HG02763 (cell line): ENCODE results near the gene MRPL11.

Source experiments
- ATAC-seq: cut with Tn5 transposase; IDR thresholded peaks from one replicate; pipeline ENCODE4 v1.9.1; 2021; ENCODE audit warnings: mild to moderate bottlenecking, moderate library complexity; ENCODE audit not compliant: unreplicated experiment

MRPL11 gene

DNA sequence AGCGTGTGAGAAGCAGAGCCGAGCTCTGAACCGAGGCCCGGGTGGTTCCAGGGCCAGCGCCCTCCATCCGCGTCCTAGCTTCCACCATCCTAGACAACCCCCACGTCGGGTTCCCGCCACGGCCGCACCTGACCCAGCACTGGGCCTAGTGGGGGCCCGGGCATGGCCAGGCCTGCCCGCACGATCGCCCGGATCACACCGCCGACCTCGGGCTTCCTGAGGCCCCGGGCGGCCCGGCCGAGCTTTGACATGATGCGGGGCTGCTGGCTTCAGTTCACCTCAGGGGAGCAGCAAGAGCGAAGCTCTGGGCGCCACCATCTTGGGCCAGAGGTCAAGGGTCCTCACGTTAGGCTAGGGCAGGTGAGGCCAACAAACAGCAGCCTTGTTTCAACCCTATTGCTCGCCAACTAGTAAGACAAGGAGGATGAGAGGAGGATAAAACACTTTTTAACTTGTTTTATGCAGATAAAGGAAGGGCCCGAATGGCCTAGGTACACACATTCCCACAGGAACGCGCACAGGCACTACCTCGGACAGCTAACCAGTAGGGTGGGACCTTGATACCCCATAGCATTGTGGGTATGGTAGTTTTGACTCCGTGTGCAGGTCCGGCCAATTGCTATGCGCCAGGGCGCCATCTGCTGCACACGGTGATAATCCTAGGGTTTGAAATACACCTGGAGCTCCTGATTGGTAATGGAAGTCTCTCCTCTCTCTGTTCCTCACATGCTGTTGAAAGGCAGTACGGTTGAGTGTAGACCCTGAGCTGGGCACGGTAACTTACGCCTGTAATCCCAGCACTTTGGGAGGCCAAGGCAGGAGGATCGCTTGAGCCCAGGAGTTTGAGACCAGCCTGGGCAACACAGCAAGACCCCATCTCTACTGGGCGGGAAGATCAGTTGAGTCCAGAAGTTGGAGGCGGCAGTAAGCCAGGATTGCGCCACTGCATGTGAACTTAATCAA, at the start of gene MRPL11:
TSS of gene MRPL11 (minus strand) at position 345 of the 963 bp plus-strand sequence. CDS start at position 251, 94 bp downstream.
- ATAC-seq: peak; percentile 89

DNA sequence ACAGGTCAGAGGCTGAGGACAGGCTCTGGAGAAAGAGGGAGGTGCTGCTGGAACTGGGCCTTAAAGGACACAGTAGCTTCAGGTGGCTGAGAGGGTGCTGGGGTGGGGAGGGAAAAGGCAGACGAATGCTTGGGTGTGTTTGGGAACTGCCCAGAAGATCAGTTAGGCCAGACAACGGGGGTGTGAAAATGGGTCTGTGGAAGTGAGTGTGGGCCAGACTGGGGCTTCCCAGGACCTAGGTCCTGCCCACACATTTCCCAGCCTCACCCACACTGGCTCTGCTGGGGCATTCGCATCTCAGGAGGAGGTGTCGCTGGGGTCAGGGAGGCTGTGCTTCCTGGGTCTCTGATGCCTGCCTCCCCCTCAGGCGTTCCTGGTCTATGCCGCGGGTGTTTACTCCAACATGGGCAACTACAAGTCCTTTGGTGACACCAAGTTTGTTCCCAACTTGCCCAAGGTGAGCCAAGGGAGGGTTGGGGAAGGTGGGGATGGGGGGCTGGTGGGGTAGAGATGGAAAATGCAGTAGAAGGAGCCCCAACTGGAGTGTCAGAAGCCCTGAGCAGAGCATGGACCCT, 46.2 kb upstream of the MRPL11 start:
- ATAC-seq: no peak

DNA sequence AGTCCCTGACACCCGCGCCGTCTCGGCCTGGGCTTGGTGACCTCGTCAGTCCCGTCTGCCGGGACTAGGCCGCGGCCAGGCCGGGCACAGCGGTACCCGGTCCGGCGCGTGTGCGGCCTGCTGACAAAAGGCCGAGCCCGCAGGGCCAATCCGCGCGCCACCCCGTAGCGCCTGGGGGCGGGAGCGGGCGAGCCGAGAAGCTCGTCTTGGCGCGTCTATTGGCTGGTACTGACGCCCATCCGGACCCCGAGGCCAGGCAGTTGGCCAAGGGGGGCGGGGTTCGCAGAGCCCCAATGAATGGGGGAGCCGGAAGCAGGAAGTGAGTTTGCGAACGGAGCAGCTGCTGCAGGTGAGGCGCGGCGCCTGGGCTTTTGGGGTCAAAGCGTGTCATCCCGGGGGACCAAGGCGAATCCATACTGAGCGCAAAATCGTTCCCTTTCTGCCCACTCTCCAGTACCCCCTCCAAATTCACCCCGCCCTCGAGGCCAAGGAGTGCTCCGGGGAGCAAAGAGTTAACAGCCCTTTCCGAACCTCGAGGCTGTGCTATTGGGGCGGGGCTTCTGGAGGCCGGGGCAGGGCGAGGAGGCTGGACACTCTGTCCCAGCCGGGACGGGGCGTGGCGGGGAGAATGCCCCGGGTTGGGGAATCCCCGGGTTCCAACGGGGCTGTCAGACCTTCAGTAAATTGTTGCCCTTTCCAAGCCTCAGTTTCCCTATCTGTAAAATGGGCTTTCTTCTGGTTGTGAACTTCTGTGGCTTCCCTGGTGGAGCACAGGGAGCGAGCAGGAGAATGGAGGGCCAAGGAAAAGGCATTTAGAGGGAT, 41.7 kb upstream of the MRPL11 start, which contains the start of gene DPP3:
TSS of gene DPP3 (plus strand) at position 318 of the 822 bp plus-strand sequence. CDS start 1,767 bp downstream, outside the sequence.
- ATAC-seq: peak; percentile 83

DNA sequence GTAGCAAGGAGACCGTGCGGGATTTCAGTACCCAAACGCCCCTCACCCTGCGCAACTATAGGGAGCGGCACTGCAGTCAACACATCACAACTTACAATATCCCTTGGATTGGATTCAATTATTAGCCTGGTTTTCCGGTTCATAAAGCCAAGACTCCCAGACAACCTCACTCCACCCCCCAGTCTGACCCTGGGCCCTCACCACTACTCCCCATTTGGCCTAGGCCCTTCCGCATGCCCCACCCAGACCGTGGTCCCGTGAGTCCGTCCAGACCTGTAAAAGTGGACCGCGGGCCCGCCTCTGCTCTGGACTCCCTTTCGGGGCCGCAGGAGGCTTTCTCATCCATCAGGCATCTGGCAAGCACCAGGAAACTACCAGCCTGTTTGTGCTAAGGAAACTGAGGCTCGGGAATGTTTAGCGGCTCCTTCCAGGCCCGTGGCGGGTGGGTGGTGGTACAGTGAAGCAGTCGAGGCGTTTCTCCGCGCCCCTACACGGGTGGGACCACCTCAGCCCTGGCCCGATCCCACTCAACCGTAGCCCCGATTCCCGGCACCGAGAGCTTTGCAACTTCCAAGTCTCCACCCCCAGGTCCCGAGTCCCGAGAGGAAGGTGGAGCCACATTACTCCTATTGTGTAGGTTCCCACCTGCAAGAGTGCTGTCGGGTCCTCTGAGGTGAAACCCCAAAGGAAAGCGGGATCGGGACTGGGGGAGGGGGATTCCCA, 40.9 kb upstream of the MRPL11 start:
- no peak for ATAC-seq

DNA sequence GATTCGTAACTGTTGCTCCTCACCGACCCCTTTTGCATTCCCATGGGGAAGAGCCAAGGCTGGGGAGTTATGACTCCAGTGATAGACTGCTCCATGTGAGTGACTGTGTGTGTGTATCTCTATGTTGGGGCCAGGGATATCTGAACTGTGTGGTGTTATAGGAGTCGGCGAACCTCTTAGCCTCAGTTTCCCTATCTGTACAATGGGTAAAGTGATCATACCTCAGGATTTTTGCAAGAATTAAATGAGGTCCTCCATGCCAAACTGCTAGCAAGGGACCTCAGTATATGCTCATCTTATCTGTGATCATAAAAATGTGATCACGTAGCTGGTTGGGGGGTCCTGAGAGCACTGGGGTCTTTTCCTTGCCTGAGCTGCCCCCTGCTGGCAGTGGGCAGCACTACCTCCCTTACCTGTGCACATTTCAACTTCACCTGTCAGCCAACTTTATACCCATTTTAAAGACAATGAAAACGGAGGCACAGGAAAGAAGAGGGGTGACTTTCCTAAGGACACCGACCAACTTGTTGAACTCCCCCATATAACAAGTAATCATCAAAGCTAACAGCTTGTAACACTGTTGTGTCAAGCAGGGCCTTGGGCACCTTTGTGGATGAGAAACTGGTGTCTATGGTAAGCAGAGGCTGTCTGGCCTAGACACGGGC, 40.2 kb upstream of the MRPL11 start:
- no peak for ATAC-seq

DNA sequence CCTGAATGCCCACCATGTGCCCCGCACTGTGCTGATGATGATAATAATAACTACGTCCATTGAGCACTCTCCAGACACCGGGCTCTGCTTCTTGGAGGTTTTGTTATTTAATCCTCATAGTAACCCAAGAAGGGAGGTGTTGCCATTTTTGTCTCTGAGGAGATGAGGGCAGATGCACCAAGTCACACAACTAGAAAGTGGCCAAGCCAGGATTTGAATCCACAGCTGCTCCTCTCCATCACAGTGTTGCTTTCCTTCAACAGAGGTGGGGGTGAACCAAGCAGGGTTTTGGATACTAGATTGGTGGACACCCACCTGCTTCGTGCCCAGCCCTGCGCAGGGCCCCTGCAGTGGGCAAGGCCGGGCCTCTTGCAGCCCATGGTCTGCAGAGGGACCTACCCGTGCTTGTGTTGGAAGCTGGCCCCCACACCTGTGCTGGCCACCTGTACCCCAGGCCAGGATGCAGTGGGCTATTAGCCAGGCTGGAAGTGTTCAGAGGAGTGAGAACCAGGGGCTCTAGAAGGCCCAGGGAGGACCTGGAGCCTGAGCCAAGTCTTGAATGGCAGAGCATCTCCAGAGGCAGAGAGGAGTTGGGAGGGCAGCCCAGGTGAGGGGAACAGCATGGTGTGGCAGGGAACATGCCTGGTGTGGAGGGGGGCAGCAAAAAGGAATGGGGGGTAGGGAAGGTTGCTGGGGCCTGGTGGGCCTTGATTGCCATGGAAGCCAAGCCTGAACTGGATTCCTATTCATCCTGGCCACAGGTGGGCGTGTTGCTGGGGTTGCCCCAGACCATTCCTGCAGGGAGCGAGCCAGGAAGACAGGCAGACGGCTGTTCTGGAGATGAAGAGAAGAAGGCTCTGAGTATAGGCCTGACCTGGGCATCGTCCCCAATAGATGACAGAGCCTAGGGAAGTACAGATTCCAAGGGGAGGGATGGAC, 38.9 kb upstream of the MRPL11 start:
- no peak for ATAC-seq

DNA sequence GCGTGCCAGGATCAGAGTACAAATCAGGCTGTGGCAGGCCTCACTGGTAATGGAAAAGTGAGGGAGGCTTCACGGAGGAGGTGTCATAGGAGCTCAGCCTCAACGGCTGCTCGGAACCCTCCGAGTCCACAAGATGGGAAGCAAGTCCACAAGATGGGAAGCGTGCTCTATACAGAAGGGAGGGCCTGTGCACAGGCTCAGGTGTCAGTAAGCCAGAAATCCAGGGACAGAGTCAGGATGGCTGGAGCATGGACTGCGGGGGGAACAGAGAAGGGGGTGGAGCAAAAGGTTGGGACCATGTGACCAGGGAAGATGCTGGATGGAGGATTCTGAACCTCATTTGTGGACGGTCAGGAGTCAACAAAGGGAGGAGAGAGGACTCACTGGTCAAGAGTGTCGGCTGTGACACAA, 38.2 kb upstream of the MRPL11 start:
- ATAC-seq: no peak

DNA sequence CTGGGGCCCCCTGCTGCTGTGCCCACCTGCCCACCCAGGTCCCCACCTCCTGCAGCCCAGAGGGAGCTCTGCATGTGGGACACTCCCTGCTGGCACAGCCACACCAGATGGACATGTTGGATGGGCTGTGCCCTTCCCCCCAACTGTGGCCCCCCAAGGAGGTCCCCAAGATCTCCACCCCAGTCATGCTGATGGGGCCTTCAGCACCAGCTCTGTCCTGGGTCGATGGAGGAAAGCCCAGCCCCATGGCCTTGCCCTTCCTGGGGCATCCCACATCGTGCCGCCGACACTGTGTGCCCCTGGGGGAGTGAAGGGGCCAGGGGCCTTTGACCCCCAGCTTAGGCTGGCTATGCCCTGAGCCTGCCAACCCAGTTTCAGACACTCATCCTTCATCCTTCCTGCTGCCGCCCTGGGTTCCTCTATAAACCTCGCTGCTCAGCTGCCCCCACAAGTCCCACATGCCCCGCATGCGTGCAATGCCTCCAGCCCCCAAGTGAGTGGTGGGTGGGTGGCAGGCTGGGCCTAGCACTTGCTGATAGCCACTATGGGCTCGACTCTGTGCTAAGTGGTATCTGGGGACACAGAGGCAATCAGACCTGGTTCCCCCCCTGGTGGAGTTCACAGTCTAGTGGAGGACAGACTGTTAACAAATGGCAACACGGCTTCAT, 37.7 kb upstream of the MRPL11 start:
- no peak for ATAC-seq

DNA sequence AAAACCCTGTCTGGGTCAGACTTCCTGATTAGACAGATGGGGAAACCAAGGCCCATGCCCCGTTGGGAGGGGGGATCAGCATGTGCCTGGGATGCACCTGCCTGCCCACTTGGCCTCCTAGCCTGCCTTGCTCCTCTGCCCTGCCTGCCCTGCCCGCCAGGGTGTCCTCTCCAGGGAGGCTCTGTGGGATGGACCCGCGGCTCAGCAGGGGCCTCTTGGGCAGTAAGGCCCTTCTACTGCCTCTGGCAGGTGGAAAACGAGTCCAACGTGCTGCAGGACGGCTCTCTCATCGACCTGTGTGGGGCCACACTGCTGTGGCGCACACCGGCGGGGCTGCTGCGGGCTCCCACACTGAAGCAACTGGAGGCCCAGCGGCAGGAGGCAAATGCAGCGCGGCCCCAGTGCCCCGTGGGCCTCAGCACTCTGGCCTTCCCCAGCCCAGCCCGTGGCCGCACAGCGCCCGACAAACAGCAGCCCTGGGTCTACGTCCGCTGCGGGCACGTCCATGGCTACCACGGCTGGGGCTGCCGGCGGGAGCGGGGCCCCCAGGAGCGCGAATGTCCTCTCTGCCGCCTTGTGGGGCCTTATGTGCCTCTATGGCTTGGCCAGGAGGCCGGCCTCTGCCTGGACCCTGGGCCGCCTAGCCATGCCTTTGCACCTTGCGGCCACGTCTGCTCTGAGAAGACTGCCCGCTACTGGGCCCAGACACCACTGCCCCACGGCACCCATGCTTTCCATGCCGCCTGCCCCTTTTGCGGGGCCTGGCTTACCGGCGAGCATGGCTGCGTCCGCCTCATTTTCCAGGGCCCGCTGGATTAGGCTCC, 36.9 kb upstream of the MRPL11 start:
- ATAC-seq: no peak

DNA sequence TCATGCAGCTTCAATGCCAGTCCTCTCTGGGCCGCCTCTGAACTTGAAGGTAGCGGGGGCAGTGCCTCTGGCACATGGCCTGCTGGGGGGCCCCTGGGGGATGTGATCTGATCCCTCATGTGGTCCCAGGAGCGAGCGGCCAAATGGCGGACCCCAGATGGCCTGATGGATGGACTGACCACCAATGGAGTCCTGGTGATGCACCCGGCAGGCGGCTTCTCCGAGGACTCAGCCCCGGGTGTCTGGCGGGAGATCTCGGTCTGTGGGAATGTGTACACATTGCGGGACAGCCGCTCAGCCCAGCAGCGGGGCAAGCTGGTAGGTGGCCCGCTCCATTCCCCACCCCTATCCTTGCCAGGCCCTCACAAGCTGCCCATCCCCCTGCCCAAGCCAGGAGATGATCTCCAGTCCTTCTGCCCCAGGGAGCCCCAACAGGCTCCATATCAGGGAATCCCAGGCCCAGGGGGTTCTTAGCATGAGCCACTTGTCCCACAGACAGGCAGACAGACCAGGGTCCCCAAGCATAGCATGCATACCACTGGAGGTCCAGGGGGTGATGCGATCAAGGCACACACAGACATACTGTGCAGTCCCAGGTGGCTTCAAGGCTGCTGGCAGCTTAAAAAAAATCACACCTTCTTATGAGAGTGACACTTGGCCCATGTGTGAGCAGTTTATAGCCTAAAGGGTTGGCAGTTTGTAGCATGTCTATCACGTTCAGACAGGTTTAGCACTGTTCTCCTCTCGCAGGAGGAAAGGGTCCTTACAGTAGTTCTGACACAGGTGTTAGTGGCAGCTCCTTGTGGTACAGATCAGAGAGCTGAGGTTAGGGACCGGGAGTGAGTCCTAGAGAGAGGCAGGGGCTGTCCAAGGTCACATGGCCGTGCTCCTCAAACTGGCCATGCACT, 35.2 kb upstream of the MRPL11 start:
- no peak for ATAC-seq

DNA sequence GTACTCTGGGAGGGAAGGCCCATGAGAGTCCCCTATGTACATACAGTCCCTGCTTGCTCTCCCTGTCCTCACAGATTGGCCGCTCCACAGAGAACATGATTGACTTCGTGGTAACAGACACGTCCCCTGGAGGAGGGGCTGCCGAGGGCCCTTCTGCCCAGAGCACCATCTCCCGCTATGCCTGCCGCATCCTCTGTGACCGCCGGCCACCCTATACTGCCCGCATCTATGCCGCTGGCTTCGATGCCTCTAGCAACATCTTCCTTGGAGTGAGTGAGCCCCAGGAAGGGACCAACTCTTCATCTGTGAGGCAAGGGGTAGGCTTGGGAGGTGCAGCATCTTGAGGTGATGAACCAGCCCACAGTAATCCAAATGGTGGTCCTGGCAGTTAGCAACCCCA, 34.5 kb upstream of the MRPL11 start:
- no peak for ATAC-seq

DNA sequence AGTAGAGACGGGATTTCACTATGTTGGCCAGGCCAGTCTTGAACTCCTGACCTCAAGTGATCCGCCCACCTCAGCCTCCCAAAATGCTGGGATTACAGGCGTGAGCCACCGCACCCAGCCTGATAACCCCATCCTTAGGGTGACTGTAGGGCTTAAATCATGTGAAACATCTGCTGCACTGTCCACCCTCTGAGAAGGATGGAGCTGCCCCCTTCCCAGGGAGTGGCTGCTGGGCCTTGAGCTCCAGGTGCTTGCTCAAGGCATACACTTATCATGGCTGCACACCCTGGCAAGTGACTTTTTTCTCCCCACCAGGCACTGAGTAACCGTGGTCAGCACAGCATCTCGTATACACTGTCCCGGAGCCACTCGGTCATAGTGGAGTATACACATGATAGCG, 33.4 kb upstream of the MRPL11 start:
- ATAC-seq: no peak

DNA sequence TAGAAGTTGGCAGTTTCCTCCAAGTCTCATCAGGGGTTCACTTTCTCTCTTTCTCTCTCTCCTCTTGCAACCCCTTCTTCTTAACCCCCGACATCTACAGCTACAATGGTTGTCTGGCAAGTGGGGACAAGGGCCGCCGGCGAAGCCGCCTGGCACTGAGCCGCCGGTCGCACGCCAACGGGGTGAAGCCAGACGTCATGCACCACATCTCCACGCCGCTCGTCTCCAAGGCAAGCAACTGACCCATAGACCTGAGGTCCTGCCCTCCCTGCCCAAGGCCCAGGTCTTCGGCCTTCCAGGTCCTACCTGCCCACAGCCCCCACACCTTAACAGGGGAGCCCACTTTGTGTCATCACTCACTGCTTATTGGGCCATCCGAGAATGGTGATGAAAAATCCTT, 32.5 kb upstream of the MRPL11 start:
- ATAC-seq: no peak

DNA sequence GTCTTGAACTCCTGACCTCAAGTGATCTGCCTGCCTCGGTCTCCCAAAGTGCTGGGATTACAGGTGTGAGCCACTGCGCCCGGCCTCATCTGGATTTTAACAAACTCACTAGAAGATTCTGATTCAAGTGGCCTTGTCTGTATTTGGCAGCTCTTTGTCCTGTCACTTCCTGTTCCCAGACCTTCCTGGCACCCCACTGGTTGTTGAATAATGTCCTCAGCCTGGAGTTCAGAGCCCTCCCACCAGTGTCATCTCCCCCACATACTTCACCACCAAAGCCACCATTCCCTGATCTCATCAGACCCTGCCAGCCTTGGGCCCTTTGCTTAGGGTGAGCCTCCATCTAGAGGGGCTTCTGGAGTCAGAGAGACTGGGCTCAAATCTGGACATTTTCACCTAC, 31.4 kb upstream of the MRPL11 start:
- no peak for ATAC-seq

DNA sequence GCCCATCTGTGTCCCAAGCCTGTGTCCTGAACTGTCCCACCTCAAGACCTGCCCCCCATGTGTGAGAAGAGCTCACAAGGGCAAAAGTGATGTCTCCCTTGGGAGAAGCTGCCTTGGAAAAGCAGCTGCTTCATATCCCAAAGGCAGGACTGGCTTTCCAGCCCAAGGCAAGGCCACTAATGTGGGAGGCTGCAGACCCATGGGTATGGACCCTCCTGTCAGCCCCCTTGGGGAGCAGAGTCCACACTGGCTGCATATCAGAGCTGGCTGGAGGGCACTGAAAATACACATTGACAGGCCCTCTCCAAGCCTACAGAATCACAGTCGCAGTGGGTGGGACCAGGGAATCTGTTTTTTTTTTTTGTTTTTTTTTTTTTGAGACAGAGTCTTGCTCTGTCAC, 30.8 kb upstream of the MRPL11 start:
- no peak for ATAC-seq

DNA sequence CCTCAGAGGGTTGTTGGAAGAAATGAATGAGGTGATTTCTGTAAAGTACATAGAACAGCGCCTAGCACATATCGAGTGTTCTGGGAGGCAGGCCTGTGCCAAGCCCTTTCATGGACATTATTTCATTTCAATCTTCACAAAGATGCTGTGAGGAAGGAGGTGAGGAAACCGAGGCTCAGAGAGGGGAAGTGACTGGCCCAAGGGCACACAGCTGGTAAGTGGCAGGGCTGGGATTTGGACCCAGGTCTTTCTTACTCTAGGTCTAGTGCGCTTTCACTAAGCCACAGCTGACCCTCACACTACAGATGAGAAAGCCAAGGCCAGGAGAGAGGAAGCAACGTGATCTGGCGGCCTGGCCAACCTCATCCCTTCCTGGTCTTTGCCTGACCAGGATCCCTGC, 30.0 kb upstream of the MRPL11 start:
- no peak for ATAC-seq

DNA sequence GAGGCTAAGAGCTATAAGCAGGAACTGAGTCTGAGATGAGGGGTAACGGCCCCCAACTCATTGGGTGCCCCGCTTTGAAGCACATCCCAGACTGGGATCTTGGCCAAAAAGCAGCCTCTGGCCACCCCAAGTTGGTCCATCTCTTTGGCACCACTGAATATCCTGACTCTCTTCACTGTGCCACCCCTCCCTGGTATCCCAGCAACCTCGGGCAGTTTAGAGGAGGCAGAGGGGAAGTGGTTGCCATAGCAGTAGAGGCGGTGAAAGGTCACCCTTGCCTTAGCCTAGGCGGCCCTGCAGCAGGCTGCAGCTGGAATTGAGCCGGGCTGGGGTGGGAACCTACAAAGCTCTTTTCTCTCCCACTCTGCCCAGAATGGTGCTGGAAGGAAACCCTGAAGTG, 29.1 kb upstream of the MRPL11 start:
- no peak for ATAC-seq
